Endodermal cell (in vitro differentiated cells): ENCODE data around the gene CDH4. TPM values are rescaled to one million over a fixed set of nuclear protein-coding genes. Genes with fewer than 3 reads are reported as not detected.

Experiments
- DNase-seq: peaks from one replicate; pipeline ENCODE4 v3.0.0-alpha.2; 2017
- H3K27ac ChIP-seq: 2 replicates; pipeline ENCODE4 v1.5.1; 2013; ENCODE audit warnings: mild to moderate bottlenecking, low read depth, low read length, moderate library complexity
- H3K27me3 ChIP-seq: 2 replicates; pipeline ENCODE4 v1.6.1; 2013; ENCODE audit warnings: mild to moderate bottlenecking, low read length, moderate library complexity; ENCODE audit not compliant: insufficient read depth, control insufficient read depth, poor library complexity, severe bottlenecking
- H3K36me3 ChIP-seq: 2 replicates; pipeline ENCODE4 v1.7.0; 2013; ENCODE audit warnings: mild to moderate bottlenecking, low read length, moderate library complexity; ENCODE audit not compliant: control insufficient read depth, insufficient read depth
- H3K4me1 ChIP-seq: one replicate; pipeline ENCODE4 v1.7.0; 2013; ENCODE audit warnings: low read length; ENCODE audit not compliant: control insufficient read depth, insufficient read depth
- H3K4me3 ChIP-seq: 2 replicates; pipeline ENCODE4 v1.5.1; 2013; ENCODE audit warnings: mild to moderate bottlenecking, low read length, moderate library complexity
- H3K9ac ChIP-seq: 2 replicates; pipeline ENCODE4 v1.6.1; 2013; ENCODE audit warnings: mild to moderate bottlenecking, low read length, moderate library complexity; ENCODE audit not compliant: poor library complexity, severe bottlenecking; ENCODE audit errors: extremely low read depth
- H3K9me3 ChIP-seq: 2 replicates; pipeline ENCODE4 v1.6.1; 2013; ENCODE audit warnings: mild to moderate bottlenecking, low read length, moderate library complexity; ENCODE audit not compliant: control insufficient read depth
- H3K27ac Mint-ChIP-seq: 2 replicates; pipeline ENCODE4 v1.8.0; 2020; ENCODE audit warnings: mixed read lengths
- H3K27me3 Mint-ChIP-seq: 2 replicates; pipeline ENCODE4 v1.8.0; 2021; ENCODE audit warnings: mild to moderate bottlenecking, mixed read lengths; ENCODE audit not compliant: insufficient read depth
- H3K36me3 Mint-ChIP-seq: 2 replicates; pipeline ENCODE4 v1.8.0; 2020; ENCODE audit warnings: low read depth, mixed read lengths
- H3K4me1 Mint-ChIP-seq: 2 replicates; pipeline ENCODE4 v1.8.0; 2020; ENCODE audit warnings: mixed read lengths
- H3K4me3 Mint-ChIP-seq: 2 replicates; pipeline ENCODE4 v1.8.0; 2020; ENCODE audit warnings: mild to moderate bottlenecking, moderate library complexity, mixed read lengths
- H3K9me3 Mint-ChIP-seq: 2 replicates; pipeline ENCODE4 v1.8.0; 2020; ENCODE audit warnings: mild to moderate bottlenecking, mixed read lengths
- CTCF ChIP-seq: fragments of 200-600 bp; sonication (generic); conservative IDR thresholded peaks from 2 replicates; pipeline ENCODE4 v1.5.0; 2021; ENCODE audit warnings: antibody characterized with exemption, mild to moderate bottlenecking
- WGBS, 2 experiments: methylation state at CpG; one replicate each; pipeline versions ENCODE4 v1.1.5 to v1.1.7; 2013; ENCODE audit warnings: missing lambda C conversion rate in 2 of 2, mixed read lengths in 1 of 2; ENCODE audit not compliant: insufficient coverage in 1 of 2, insufficient read length in 1 of 2; 5-methylcytosine and 5-hydroxymethylcytosine counted together
- total RNA-seq, 2 donors: library from RNA; stranded (reverse); fragmentation: NEBNext Ultra II Directional in 1 of 2; extraction: Animal tissue kit (Norgen Biotek cat#: 25700) in 1 of 2; gene quantifications; 2 replicates in 1 of 2; 3 replicates in 1 of 2; pipeline ENCODE4 v1.2.1, GENCODE V29; 2021

The CDH4 gene
- total RNA-seq, 2 donors from 2014 or later = 1.8 to 5.8 TPM

DNA sequence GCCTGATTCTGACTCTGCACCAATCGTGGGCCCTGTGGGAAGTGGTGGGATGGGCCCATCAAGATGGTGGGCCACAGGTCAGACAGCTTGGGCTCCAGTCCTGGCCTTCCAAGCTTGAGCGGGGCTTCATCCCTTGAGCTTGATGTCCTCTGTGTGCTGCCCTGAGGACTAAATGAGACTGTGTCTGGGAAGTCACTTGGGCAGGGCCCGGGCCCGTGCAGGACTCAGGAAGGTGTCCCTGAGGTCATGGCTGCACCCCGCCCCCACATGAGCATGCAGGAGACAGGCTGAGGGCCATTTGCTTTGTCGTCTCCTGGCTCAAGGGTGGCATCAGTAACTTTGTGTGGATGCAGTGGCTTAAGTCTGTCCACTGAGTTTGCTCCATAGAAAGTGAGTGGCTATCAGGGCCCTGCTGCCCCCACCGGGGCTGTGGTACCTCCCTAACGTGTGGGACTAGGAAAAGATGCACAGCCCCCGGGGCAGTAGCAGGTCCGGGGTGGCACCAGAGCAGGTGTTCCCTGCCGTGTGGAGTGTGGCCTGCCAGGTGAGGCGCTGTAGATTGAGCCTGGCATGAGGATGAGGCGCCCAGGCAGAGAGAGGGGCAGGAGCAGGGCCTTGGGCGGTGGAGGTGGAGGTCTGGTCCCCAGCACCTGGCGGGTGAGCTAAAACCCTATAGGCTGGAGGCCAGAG is 515.0 kb downstream of the CDH4 start:
- Histone ChIP-seq H3K36me3 (no peaks in the 10 kb centered on the region), H3K9ac (no peak overlapping the region), H3K27ac (no peak overlapping the region), H3K4me1 (no peaks in the 10 kb centered on the region), H3K9me3 (no peaks in the 10 kb centered on the region), H3K4me3 (no peak overlapping the region), H3K27me3 (no peaks in the 10 kb centered on the region)
- no peak for DNase-seq
- 87 to 89% methylated on average over 14 to 15 of the region's 15 CpGs for WGBS, 2 experiments
- H3K4me1 Mint-ChIP-seq = no peaks in the 10 kb centered on the region
- no peak for TF ChIP-seq CTCF
- H3K27me3 Mint-ChIP-seq = peaks cover 13% of the 10 kb centered on the region
- no peaks in the 10 kb centered on the region for H3K36me3 Mint-ChIP-seq
- H3K27ac Mint-ChIP-seq = no peak overlapping the region
- no peak overlapping the region for H3K4me3 Mint-ChIP-seq
- no peaks in the 10 kb centered on the region for H3K9me3 Mint-ChIP-seq

GRCh38 chr20:61767761-61768494 is 515.9 kb downstream of the CDH4 start:
- Mint-ChIP-seq H3K4me3 (no peak overlapping the region), H3K27ac (no peak overlapping the region), H3K36me3 (no peaks in the 10 kb centered on the region), H3K4me1 (no peaks in the 10 kb centered on the region), H3K27me3 (peaks cover 9% of the 10 kb centered on the region), H3K9me3 (no peaks in the 10 kb centered on the region)
- TF ChIP-seq CTCF = no peak
- no peaks in the 10 kb centered on the region for H3K36me3 ChIP-seq
- 83 to 88% methylated on average over 8 to 11 of the region's 14 CpGs for WGBS, 2 experiments
- H3K4me1 ChIP-seq = no peaks in the 10 kb centered on the region
- H3K27me3 ChIP-seq = no peaks in the 10 kb centered on the region
- no peak overlapping the region for H3K27ac ChIP-seq
- no peak overlapping the region for H3K9ac ChIP-seq
- DNase-seq = no peak
- no peak overlapping the region for H3K4me3 ChIP-seq
- H3K9me3 ChIP-seq = no peaks in the 10 kb centered on the region

- H3K9me3 ChIP-seq = no peaks in the 10 kb centered on the region
- no peak overlapping the region for H3K4me3 ChIP-seq
- Mint-ChIP-seq H3K27ac (no peak overlapping the region), H3K36me3 (no peaks in the 10 kb centered on the region), H3K4me1 (no peaks in the 10 kb centered on the region), H3K4me3 (no peak overlapping the region), H3K9me3 (no peaks in the 10 kb centered on the region), H3K27me3 (peaks cover 5% of the 10 kb centered on the region)
- 82 to 94% methylated on average over 11 to 16 of the region's 16 CpGs for WGBS, 2 experiments
- no peak for DNase-seq
- no peaks in the 10 kb centered on the region for H3K4me1 ChIP-seq
- no peak for TF ChIP-seq CTCF
- no peak overlapping the region for H3K9ac ChIP-seq
- H3K27ac ChIP-seq = no peak overlapping the region
- no peaks in the 10 kb centered on the region for H3K27me3 ChIP-seq
- no peaks in the 10 kb centered on the region for H3K36me3 ChIP-seq
Observed at GRCh38 chr20:61768571-61769285, 516.7 kb downstream of the CDH4 start.
